K562 treated with DMSO at 1 percent for 24 hours (cell line): ENCODE measurements around the gene SLC25A47. TPM values are rescaled to one million over a fixed set of nuclear protein-coding genes. Genes with fewer than 3 reads are reported as not detected.

Experiments used
- total RNA-seq: library from RNA; unstranded; fragments of 300-600 nt; gene quantifications from 2 replicates; pipeline ENCODE4 v1.2.3, GENCODE V29; 2022; ENCODE audit warnings: low read depth; ENCODE audit not compliant: insufficient read depth

SLC25A47 gene, protein sequence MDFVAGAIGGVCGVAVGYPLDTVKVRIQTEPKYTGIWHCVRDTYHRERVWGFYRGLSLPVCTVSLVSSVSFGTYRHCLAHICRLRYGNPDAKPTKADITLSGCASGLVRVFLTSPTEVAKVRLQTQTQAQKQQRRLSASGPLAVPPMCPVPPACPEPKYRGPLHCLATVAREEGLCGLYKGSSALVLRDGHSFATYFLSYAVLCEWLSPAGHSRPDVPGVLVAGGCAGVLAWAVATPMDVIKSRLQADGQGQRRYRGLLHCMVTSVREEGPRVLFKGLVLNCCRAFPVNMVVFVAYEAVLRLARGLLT
- not detected in 2 replicates for total RNA-seq

DNA sequence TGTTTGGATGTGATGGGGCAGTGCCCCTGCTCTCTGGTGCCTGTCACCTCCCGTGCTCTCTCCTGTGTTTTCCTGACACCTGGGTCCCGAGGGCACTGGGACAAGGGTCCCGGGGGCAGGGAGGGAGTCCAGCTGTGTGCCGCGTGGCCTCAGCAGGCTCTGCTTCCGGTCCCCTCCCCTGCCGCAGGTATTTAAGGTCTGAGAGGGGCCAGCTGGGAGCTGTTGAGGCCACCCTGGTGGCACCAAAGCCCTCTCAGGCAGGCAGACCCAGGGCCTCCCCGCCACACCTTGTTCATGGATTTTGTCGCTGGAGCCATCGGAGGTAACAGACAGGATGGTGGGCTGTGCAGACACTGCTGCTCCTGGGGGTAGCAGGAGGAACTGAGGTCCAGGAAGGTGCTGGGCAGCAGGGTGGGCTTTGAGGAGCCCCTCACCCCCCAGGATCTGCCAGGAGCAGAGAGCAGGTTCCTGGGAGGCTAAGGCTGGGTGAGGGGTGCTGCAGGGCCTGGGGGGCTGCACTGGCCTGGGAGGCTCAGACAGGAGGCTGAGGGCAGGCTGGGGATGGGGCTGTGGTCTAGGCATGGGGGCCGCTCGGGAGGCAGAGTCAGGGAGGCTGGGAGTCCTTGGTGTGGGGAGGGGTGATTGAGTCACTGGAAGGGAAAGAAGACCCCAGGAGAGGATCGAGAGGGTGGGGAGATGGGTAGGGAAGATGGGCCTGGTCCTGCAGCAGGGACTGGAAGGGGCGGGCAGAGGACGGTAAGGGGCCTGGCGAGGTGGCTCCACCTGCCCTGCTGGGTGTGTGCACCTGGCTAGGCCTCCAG, at the start of gene SLC25A47:
Gene SLC25A47 (plus strand): TSS at position 219 of the 821 bp plus-strand sequence. CDS start 76 bp downstream, at position 295.

DNA sequence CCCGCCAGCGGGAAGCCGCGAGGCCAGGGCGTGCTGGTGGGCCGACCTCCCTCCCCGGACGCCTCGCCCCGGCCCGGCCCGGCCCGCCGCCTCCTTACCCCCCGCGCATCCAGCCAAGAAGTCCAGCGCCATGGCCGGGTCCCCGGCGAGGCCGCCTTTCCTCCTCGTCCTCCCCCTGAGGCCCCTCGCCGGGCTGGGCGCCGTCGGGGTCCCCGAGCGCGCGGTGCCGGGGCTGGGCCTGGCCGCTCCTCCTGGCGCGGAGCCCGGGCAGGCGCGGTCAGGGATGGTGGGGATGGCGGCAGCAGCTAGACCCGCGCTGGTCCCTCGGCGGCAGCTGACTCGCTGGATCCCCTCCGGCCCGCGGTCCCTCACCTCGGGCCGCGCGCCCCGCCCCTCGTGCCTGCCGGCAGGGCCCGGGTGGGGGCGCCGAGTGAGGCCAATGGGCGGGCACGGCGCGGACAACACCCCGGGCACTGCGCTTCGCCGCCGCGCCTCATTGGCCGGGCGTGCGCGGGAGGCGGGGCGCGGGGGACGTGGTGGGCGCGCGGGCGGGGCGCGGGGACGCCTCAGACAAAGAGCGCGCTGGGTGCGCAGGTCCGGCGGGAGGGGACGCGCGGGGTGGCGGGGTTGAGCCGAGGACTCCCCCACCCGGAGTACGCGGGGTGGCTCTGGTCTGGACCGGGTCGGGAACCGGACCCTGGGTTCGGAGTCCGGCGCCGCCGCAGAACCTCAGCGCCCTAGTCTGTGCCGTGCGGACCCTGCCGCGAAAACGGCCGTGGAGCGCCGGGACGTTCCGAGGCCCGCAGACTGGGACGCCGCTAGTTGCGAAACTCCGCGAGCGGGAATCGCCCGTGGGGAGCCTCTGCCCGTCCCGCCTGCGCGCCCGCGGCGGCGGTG, 16.8 kb upstream of the SLC25A47 start, which contains the start of gene SLC25A29:
Gene SLC25A29 (minus strand): TSS at position 344 of the 897 bp plus-strand sequence. CDS start 212 bp downstream, at position 132.

DNA sequence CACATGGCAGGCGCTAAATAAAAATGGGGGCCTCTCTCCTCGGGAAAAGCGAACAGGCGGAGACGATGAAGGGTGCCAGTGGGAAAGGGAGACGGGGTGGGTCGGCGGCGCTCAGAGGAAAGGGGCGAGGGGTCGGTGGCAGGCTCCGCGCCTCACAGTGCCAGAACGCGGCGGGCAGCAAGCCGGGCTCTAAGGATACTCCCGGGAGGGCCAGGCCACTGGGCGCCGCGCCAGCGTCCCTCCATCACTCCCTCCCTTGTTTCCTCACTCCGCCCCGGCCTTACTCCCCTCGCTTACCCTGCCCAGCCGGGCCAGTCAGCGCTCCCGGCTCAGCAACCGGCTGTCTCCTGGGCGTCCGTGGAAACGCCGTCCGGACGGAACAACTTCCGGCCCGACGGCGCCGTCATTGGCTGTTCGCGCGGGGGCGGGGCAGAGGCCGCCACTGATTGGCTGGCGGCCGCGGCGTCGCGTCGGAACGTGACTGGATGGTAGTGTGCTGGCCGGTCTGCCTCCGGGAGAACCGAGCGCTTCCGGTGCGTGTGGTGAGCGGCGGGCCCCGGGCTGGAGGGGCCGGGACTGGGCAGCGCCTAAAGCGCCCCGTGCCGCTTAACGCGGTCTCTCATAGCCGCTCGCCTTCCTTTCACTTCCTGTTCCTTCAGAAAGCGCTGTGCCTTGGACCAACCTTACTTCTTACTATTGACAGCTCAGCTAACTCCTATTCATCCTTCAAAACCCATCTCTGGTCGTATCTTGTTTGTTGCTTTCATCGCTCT, 53.0 kb downstream of the SLC25A47 start, which contains the start of gene WDR25:
Gene WDR25 (plus strand): TSS at position 523 of the 773 bp plus-strand sequence.

Other genes starting within 250 kb of the SLC25A47 start
- 3.5 and 4.0 TPM in 2 replicates for gene DEGS2, start 163.7 kb upstream of the SLC25A47 start, total RNA-seq
- 37.2 and 52.7 TPM in 2 replicates for gene YY1, start 84.2 kb upstream of the SLC25A47 start, total RNA-seq
- gene SLC25A29, start 16.9 kb upstream of the SLC25A47 start, total RNA-seq, result 6.3 and 7.1 TPM in 2 replicates
- 17.1 and 18.4 TPM in 2 replicates for gene WDR25, start 53.1 kb downstream of the SLC25A47 start, total RNA-seq